Muscle of arm (tissue), 12 donors: ENCODE results near the gene PVR. TPM values are rescaled to one million over a fixed set of nuclear protein-coding genes. Genes with fewer than 3 reads are reported as not detected.
"Not testable (repeated sequence)": the region's sequence is repeated elsewhere in the genome, so short reads cannot be mapped to it uniquely, and the experiment has no call there.

Source experiments
- DNase-seq: peaks from one replicate; pipeline ENCODE4 v3.0.0-alpha.2; 2013
- polyA plus RNA-seq, 12 donors: library from polyadenylated mRNA; unstranded; fragments of 120-200 nt; gene quantifications; one replicate each; pipeline ENCODE4 v1.2.1, GENCODE V29; 2013; ENCODE audit not compliant: insufficient read length in 12 of 12

Gene PVR
- polyA plus RNA-seq, 12 donors: 19.4 to 28.7 (median 21.1) TPM; not detected in 1

GRCh38 chr19:44671400-44671799 lies 27.7 kb downstream of the PVR start, which contains the start of gene CEACAM19:
CEACAM19 (plus strand) TSS chr19:44671482; CDS start chr19:44671932, 450 bp downstream.
- DNase-seq: no peak

- no peak for DNase-seq
These were observed 28.5 kb downstream of the PVR start for GRCh38 chr19:44672226-44672625.

- DNase-seq: no peak
These were observed 29.8 kb downstream of the PVR start for GRCh38 chr19:44673510-44673909.

GRCh38 chr19:44675521-44675920 lies 31.8 kb downstream of the PVR start:
- no peak for DNase-seq

GRCh38 chr19:44677019-44677811 lies 33.5 kb downstream of the PVR start:
- no peak for DNase-seq

GRCh38 chr19:44680536-44680935 lies 36.8 kb downstream of the PVR start:
- DNase-seq: no peak

GRCh38 chr19:44681992-44682790 lies 38.5 kb downstream of the PVR start:
- DNase-seq: no peak

GRCh38 chr19:44682807-44683206 lies 39.1 kb downstream of the PVR start:
- DNase-seq: no peak

- DNase-seq: no peak
These were observed 39.9 kb downstream of the PVR start for GRCh38 chr19:44683434-44684210.

GRCh38 chr19:44684396-44684795 lies 40.7 kb downstream of the PVR start:
- not testable (repeated sequence) for DNase-seq

- no peak for DNase-seq
These were observed 41.5 kb downstream of the PVR start for GRCh38 chr19:44684892-44685863.

GRCh38 chr19:44685877-44686276 lies 42.2 kb downstream of the PVR start:
- no peak for DNase-seq

- DNase-seq: no peak
These were observed 43.2 kb downstream of the PVR start for GRCh38 chr19:44686896-44687295.

- DNase-seq: no peak
These were observed 44.2 kb downstream of the PVR start for GRCh38 chr19:44687888-44688287.

GRCh38 chr19:44689290-44690130 lies 45.8 kb downstream of the PVR start:
- peak; percentile 73 for DNase-seq

- DNase-seq: no peak
These were observed 46.4 kb downstream of the PVR start for GRCh38 chr19:44690131-44690440.

GRCh38 chr19:44692379-44692721 lies 48.6 kb downstream of the PVR start:
- no peak for DNase-seq

GRCh38 chr19:44694184-44694579 lies 50.5 kb downstream of the PVR start:
- no peak for DNase-seq

- DNase-seq: no peak
These were observed 53.4 kb downstream of the PVR start for GRCh38 chr19:44696939-44697669.

GRCh38 chr19:44697670-44698034 lies 53.9 kb downstream of the PVR start:
- DNase-seq: no peak
